ENCODE data around the gene TEX22. TPM values are rescaled to one million over a fixed set of nuclear protein-coding genes. Genes with fewer than 3 reads are reported as not detected.
"Not testable (repeated sequence)": the region's sequence is repeated elsewhere in the genome, so short reads cannot be mapped to it uniquely, and the experiment has no call there.

Gene TEX22, protein sequence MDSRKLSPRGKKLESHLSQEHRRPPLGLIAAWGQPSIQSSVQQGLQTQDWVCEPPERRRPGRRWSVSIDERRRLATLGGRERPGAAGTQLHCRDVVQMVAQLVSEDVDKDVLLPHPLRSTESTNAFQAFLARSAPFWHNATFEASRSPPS
- total RNA-seq: under 1 TPM; 0.23 to 0.71 TPM
- long read RNA-seq, donor 1, partial matches to known transcripts: 0 of 2 reads
- long read RNA-seq, donor 1, other reads (novel, unspliced or antisense): 2 of 2 reads
- long read RNA-seq, donor 2: 0 reads

DNA sequence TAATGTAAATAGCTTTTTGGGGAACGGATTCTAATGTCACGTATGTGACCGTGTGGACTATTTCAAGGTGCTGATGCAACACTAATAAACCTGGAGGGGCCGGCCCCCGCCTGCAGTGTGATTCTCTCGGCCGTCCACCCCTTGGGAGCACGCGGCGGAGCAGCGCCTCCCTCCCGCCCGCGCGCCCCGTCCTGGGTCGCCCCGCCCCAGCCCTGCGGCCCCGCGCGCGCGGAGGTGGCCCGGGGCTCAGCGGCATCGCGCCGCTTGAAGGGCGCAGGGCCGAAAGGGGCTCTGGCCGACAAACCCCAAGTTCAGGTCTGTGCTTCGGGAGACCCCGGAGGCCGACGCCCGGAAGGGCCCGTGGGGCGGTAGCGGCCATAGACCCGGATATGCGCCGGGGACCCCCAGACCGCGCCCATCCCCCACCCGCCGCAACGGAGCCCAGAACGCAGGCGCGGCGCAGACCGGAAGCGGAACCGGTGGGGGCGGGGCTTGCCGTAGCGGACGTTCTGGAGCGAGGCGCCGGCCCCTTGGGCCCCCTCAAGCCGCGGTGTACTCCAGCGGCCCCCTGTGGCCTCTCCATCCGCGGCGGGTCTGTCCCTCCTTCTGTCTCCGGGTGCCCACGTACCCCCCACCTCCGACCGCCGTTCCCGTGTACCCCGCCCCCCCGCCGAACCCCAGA, at the start of gene TEX22:
Gene TEX22 (plus strand): TSS at position 495 of the 682 bp plus-strand sequence. CDS start 803 bp downstream, outside the sequence.
- intact Hi-C loops (cut with DNase I): no loop called here
- DNase-seq (ENCODE audit: low spot score): peak; percentile 97

DNA sequence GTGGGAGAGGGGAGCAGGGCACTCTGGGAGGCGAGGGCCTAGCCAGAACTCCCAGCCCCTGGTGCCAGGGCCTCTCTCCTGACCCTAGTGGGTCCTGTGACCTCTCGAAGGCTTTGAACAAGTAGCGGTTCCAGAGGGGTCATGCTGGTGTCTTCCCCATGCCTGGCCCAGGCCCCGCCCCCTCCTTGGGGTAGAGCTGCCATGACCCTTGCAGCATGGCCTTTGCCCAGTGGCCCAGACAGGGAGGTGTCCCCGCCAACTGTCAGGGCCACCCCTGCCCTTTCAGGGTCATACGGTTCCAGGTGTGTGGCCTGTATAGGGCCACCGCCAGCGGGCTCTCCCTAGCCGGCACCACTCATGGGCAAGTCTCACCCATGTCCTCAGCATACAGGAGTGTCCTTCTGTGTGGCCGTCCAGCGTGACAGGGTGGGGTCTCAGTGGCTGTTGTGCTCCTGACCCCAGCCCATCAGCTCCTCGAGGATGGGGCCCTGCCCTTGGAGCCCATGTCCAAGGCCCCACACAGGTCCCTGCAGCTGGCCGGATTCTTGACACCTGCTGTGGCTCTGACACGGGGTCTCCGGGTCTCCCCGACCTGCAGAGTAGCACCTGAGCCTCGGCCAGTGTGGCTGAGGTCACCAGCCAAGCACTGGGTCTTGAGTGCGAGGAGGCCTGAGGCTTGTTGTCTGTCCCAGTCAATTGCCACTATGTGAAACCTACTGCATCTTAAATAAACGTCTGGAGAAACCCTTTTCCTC, 49.2 kb upstream of the TEX22 start:
- DNase-seq (ENCODE audit: low spot score): no peak
- intact Hi-C loops (cut with DNase I): no loop called here

DNA sequence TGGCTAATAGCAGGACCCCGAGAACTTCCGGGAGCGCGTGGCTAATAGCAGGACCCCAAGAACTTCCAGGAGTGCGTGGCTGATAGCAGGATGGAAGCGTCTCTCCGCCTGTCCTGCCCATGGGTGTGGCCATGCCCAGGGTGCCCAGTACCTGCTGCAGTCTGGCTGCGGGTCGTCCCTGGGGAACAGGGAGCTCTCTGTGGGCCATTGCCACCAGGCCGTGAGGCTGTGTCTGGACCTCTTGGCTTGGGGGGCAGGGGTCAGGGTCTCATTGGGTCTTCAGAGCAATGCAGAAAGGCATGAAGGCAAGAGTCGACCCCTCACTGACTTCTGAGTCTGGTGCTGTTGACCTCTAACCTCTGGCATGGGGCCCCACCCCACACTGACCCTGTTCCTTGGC, 48.3 kb upstream of the TEX22 start:
- intact Hi-C loops (cut with DNase I): loop anchor here (5.0 kb wide), 3 partner anchors 143 to 258 kb away; no protein-coding TSS in a partner anchor
- no peak for DNase-seq (ENCODE audit: low spot score)

DNA sequence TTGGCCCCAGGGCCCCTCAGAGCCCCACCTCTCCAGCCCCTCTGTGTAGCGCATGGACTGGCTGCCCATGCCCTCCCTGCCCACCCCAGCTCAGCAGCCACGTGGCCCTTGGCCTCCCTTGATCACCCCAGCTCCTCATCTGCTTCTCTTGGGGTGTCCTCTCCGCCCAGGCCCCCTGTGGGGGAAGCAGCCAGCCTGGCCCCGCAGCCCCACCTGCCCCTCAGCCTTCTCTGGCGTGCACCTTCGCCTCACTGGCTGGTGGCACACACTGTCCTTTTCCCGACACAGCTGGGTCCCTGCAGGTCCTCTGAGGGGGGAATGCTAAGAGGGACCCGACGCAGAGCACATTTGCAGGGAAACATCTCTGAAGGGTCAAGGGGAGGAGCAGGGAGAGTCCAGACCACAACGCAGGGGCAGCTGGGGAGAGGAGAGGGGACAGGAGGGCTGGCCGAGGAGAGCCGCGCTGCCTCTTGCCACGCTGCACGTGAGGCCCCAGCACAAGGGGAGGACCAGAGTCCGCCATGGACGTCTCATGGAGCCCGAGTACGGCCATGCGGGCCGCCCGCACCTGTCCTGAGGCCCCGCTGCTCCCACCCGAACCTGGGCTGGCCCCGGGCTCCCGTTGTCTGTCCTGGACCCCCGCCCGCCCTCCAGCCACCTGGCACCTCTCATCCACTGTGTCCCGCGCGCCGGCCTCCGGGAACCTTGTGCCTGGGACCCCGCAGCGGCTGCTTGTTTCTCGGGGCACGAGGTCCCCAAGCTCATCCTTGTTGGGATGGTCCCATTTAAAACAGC, 47.7 kb upstream of the TEX22 start:
- DNase-seq (ENCODE audit: low spot score): no peak
- intact Hi-C loops (cut with DNase I): loop anchor here (5.0 kb wide), 3 partner anchors 143 to 258 kb away; no protein-coding TSS in a partner anchor

DNA sequence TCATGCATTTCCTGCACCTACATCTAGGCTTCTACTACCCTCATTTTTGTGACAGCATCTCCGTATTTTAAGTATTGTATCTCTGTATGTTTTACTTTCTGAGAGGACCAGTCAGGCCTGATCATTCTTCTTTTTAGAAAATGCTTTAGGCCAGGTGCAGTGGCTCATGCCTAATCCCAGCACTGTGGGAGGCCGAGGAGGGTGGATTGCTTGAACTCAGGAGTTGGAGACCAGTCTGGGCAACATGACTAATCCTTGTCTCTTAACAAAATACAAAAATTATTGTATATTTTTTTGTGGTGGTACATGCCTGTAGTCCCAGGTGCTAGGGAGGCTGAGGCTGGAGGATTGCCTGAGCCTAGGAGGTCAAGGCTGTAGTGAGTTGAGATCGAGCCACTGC, 46.9 kb upstream of the TEX22 start:
- DNase-seq (ENCODE audit: low spot score): no peak
- intact Hi-C loops (cut with DNase I): loop anchor here (5.0 kb wide), 3 partner anchors 144 to 259 kb away; no protein-coding TSS in a partner anchor

DNA sequence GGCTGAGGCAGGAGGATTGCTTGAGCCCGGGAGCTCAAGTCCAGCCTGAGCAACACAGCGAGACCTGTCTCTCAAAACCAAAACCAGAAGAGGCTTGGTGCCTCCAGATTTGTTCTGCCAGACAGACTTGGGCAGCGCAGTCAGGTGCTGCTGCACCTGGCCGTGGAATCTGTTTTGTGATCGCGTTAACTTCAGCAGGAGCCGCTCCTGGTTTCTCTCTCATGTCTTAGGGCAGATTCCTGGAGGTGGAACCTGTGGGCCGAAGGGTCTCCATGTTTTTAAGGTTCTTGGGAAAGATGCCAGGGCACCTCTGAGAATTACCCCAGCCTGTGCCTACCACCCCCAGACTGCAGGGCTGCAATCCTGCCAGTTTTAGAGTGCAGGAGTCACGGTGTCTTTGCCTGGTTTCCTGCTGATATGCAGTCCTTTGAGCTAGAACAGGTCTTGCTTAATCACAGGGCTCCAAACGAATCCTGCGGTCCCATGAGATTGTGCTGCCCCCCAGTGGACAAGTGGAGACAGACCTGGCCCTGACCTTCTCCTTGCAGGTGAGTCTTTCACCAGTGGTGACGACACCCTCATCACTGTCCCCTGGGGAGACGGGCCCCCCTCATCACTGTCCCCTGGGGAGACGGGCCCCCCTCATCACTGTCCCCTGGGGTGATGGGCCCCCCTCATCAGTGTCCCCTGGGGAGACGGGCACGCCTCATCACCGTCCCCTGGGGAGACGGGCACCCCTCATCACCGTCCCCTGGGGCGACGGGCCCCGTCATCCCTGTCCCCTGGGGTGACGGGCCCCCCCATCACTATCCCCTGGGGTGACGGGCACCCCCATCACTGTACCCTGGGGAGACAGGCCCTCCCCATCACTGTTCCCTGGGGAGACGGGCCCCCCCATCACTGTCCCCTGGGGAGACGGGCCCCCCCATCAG, 46.2 kb upstream of the TEX22 start:
- DNase-seq (ENCODE audit: low spot score): peak; percentile 93
- intact Hi-C loops (cut with DNase I): loop anchor here (5.0 kb wide), 3 partner anchors 145 to 260 kb away; no protein-coding TSS in a partner anchor

DNA sequence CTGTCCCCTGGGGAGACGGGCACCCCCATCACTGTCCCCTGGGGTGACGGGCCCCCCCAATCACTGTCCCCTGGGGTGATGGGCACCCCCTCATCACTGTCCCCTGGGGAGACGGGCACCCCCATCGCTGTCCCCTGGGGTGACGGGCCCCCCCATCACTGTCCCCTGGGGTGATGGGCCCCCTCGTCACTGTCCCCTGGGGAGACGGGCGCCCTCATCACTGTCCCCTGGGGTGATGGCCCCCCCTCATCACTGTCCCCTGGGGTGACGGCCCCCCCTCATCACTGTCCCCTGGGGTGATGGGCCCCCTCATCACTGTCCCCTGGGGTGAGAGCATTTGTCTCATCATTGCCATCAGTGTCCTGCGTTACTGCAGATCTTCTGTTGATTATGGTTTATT, 45.2 kb upstream of the TEX22 start:
- DNase-seq (ENCODE audit: low spot score): no peak
- intact Hi-C loops (cut with DNase I): loop anchor here (5.0 kb wide), 3 partner anchors 146 to 261 kb away; no protein-coding TSS in a partner anchor

DNA sequence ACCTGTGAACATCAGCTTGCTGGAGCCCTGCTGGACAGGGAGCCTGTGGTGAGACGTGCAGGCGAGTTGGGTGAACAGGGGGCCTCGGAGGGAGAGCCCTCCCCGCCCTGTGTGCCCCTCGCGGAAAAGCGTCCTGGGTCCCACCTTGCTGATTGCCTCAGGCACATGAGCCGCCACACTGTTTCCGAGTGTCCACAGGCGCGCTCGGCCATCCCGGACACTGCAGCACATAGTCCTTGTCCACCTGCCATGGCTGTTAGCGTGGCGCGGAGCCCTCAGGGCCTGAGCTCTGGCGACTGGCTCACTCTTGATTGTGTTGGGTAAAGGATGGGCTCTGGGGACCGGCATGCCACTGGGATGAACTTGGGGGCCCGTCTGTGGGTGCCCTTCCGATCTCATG, 43.8 kb upstream of the TEX22 start:
- intact Hi-C loops (cut with DNase I): loop anchor here (5.0 kb wide), 3 partner anchors 147 to 262 kb away; no protein-coding TSS in a partner anchor

DNA sequence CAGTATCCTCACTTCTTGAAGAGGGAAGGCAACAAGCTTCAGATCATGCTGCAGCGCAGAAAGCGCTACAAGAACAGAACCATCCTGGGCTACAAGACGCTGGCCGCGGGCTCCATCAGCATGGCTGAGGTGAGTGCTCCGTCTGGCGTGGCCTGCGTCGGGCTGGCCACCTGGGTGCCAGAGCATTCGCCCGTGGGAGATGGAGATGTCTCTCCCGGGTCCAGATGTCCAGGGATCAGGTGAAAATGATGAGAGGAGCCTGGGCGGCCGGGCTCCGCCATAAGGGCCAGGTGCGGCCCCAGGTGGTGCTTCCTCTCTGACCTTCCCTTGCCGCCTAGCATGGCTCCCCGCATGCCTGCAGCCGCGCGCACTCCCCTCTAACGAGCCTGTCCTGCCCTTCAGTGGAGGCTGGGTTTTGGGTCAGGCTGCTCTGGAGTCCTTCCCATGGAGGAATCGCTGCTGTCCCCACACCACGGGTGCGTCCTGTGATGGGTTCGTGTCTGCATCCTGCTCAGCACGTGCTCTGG, 43.2 kb upstream of the TEX22 start:
- no peak for DNase-seq (ENCODE audit: low spot score)
- intact Hi-C loops (cut with DNase I): no loop called here

More for the DNA sequence above, 43.8 kb upstream of the TEX22 start:
- DNase-seq (ENCODE audit: low spot score): no peak

DNA sequence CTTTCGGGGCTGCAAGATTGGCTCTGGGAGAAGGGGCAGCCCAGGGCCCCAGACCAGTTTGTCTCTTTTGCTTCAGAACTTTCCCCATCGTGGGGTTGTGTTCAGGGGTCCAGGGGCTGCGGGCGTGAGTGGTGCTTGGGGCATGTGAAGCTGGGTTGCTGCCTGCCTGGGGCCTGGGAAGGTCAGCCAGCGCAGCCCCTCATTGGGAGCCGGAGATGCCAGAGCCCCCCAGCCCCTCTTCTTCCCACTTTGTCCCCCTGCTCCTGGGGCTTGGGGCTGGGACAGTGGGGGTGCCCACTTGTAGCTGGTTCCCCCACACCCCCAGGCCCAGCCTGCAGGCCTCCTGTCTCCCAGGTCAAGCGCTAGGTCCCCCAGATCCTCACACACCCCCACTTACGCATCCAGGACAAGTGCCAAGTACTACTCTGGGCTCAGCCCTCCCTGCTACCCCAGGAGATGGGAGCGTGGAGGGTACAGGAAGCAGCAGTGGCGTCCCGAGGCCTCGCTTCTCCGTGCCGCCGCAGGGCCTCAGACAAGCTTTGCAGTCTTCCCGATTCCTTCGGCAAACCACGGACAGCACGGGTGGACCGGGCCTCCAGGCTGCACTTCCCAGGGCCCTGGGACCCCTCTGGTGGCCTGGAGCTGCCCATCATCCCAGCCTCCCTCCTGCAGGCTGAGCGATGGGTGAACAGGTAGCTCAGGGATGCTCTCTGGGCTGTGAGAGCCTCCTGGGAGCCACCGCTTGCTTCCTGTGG, 42.3 kb upstream of the TEX22 start:
- intact Hi-C loops (cut with DNase I): no loop called here

DNA sequence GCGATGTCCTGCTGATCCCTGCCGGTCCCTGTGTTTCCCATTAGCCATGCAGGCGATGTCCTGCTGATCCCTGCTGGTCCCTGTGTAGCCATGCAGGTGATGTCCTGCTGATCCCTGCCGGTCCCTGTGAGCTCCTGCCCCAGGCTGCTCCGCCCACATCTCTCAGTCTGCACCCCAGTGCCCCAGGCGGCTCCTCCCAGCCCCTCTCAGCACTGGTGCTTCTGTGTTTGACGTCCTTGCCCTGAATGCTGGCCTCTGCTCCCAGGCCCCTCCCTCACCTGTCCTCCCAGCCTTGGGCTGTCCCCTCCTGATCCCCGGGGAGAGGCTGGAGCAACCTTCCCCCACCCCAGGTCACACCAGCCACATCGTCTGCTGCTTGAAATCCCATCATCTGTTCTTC, 41.4 kb upstream of the TEX22 start:
- no peak for DNase-seq (ENCODE audit: low spot score)
- intact Hi-C loops (cut with DNase I): no loop called here

More for the DNA sequence above, 42.3 kb upstream of the TEX22 start:
- DNase-seq (ENCODE audit: low spot score): no peak

DNA sequence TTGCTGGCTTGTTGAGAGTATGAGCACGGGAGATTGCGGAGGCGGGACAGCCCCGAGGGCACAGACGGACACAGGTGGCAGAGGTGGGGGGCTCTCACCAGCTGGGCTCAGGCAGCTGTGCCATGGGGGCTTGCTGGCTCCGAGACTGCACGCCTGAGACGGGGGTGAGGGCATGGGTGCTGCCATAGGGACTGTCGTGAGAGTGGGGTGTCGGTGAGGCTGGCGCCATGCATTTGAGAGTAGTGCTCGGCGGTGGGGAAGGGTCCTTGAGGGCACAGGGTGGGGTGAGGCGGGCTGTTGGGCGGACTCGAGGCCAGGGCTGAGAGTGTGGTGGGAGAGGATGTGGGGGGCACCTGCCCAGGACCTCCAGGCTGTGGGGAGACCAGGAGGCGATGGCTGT, 40.7 kb upstream of the TEX22 start:
- intact Hi-C loops (cut with DNase I): no loop called here
- DNase-seq (ENCODE audit: low spot score): peak; percentile 66

DNA sequence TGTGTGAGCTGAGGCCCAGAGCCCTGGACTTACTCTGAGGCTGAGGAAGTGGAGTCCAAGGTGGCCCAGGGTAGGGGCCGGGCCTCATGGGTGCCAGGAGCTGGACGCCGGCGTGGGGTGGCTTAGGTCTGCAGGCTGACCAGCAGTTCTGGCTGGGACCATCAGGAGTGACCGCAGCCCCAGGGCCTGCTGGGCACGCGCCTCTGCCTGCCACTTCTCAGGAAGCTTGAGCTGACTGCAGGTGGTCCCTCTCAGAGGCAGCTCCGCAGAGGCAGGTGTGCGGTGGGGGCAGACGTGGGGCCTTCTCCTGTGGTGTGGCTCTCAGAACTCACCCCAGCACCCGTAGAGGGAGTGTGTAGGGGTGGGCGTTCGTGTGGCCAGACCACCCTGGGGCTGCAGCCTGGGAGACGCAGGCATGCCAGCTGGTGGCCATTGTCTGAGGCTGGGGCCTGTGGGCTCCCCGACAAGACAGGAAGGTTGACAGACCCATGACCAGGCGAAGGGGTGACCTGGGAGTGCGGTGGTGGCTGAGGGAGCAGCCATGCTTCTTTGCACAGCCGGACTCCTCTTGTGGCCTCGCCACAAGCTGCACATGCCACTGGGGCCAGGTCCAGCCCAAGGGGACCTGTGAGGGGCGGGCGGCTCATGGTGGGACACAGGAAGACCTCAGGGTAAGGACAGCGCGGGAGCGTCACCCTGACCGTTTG, 40.0 kb upstream of the TEX22 start:
- DNase-seq (ENCODE audit: low spot score): peak; percentile 73
- intact Hi-C loops (cut with DNase I): no loop called here

DNA sequence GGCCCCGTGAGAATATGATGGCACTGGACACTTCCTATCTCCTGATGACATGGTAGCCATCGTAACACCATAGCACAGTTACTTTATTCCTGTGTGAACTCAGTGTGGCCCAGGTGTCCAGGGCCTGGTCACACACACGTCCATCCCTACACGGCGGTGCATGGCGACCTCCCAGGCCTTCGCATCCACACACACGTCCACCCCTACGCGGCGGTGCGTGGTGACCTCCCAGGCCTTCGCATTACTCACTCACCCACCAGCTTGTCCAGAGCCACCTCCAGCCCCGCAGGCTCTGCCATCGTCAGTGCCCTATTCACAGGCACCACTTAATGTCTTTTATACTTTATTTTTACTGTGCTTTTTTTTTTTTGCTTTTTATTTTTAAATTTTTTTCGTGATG, 39.4 kb upstream of the TEX22 start:
- intact Hi-C loops (cut with DNase I): no loop called here
- DNase-seq (ENCODE audit: low spot score): no peak

DNA sequence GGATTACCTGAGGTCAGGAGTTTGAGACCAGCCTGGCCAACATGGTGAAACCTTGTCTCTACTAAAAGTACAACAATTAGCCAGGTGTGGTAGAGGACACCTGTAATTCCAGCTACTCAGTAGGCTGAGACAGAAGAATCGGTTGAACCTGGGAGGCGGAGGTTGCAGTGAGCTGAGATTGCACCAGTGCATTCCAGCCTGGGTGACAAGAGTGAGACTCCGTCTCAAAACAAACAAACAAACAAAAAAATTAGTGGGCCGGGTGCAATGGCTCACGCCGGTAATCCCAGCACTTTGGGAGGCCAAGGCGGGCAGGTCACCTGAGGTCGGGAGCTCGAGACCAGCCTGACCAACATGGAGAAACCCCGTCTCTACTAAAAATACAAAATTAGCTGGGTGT, 36.9 kb upstream of the TEX22 start:
- intact Hi-C loops (cut with DNase I); DNase-seq (ENCODE audit: low spot score): not testable (repeated sequence)

DNA sequence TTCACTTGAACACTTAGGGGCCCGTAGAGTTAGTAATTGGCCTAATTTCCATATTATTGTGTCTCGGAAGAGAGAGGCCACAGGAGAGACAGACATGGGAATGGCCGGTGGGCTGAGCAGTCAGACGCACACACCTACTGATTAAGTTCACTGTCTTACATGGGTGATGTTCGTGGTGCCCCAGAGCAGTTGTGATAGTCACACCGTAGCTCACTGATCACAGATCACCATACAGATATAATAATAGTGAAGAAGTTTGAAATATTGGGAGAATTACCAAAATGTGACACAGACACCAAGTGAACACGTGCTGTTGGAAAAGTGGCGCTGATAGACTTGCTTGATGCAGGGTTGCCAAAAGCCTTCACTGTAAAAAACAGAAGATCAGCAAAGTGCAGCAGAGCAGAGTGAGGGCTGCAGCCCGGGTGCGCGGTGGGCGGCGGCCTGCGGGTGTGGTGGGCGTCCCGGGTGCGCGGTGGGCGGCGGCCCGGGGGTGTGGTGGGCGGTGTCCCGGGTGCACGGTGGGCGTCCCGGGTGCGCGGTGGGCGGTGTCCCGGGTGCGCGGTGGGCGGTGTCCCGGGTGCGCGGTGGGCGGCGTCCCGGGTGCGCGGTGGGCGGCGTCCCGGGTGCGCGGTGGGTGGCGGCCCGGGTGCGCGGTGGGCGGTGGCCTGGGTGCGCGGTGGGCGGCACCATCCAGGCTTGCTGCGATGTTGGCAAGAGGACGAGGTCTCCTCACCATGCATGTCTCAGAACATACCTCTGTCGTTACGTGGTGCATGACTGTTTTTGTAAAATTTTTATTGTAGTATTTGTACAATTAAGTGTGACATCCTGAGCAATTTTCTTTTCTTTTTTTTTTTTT, 34.3 kb upstream of the TEX22 start:
- no peak for DNase-seq (ENCODE audit: low spot score)

More for the DNA sequence above, 34.3 kb upstream of the TEX22 start:
- intact Hi-C loops (cut with DNase I): no loop called here

Measured in posterior vena cava (tissue), 2 donors.